Esophagus squamous epithelium (tissue), 4 donors: ENCODE data around the gene UBD.

Experiments
- POLR2A ChIP-seq, 4 donors: fragments of 450-650 bp; IDR thresholded peaks; one replicate each; pipeline ENCODE4 v1.6.1; 2017; ENCODE audit warnings: antibody characterized with exemption in 4 of 4, mild to moderate bottlenecking in 4 of 4, moderate library complexity in 3 of 4
- TF ChIP-seq, protein P1 (sequence below), 6 experiments: fragments of 450-650 bp in 4 of 6; fragments of 200-600 bp in 2 of 6; sonication (generic) in 2 of 6; IDR thresholded peaks; one replicate each; pipeline ENCODE4 v1.5.1; 2016 to 2019; ENCODE audit warnings: antibody characterized with exemption in 6 of 6, mild to moderate bottlenecking in 4 of 6, moderate library complexity in 4 of 6

DNA sequence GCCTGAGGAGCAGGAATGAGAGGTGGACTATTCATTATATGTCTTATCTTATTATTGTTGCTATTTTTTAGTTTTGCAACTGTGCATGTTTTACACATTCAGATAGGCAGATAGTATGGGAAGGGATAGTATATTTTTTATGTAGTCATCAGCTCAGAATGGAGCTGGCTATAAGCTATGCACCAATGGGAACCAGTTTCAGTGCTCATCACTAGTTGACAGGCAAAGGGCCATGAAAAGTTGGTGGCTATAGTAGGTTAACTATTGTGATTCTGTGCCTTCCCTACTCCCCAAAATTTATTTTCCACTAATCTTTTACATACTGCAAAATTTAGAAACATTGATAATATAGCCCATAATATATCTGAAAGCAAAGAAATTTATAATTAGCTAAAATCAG, 5.3 kb upstream of the UBD start:
- TF ChIP-seq, protein P1, sequence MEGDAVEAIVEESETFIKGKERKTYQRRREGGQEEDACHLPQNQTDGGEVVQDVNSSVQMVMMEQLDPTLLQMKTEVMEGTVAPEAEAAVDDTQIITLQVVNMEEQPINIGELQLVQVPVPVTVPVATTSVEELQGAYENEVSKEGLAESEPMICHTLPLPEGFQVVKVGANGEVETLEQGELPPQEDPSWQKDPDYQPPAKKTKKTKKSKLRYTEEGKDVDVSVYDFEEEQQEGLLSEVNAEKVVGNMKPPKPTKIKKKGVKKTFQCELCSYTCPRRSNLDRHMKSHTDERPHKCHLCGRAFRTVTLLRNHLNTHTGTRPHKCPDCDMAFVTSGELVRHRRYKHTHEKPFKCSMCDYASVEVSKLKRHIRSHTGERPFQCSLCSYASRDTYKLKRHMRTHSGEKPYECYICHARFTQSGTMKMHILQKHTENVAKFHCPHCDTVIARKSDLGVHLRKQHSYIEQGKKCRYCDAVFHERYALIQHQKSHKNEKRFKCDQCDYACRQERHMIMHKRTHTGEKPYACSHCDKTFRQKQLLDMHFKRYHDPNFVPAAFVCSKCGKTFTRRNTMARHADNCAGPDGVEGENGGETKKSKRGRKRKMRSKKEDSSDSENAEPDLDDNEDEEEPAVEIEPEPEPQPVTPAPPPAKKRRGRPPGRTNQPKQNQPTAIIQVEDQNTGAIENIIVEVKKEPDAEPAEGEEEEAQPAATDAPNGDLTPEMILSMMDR (IDR thresholded peaks at IDR 0.05): no peak
- no peak for TF ChIP-seq POLR2A (IDR thresholded peaks at IDR 0.05)
